HK-2 (cell line): ENCODE results near the gene NABP2.
"Not testable (repeated sequence)": the region's sequence is repeated elsewhere in the genome, so short reads cannot be mapped to it uniquely, and the experiment has no call there.

ENCODE experiments used
- DNase-seq: peaks from one replicate; pipeline ENCODE4 v3.0.0-alpha.2; 2018; ENCODE audit not compliant: unreplicated experiment

The NABP2 gene

GRCh38 chr12:56224102-56224701, at the start of gene NABP2:
Gene NABP2 (plus strand): TSS chr12:56224342. CDS start chr12:56224857, 515 bp downstream.
- peak; percentile 99 for DNase-seq

- no peak for DNase-seq
These were observed 45.8 kb upstream of the NABP2 start for GRCh38 chr12:56178347-56178746.

- DNase-seq, result no peak
These were observed 37.2 kb upstream of the NABP2 start for GRCh38 chr12:56186957-56187356.

GRCh38 chr12:56188131-56188777, 35.9 kb upstream of the NABP2 start:
- no peak for DNase-seq

- DNase-seq, result peak; percentile 17
These were observed 35.4 kb upstream of the NABP2 start for GRCh38 chr12:56188778-56189098.

- DNase-seq, result peak; percentile 90
These were observed 34.8 kb upstream of the NABP2 start, which contains the start of gene SMARCC2 for GRCh38 chr12:56189099-56189917. Gene SMARCC2 (minus strand): TSS chr12:56189483. CDS start chr12:56189461, 22 bp downstream.

GRCh38 chr12:56189918-56190694, 34.0 kb upstream of the NABP2 start:
- DNase-seq, result peak; percentile 99

- DNase-seq, result no peak
These were observed 33.4 kb upstream of the NABP2 start for GRCh38 chr12:56190695-56191155.

GRCh38 chr12:56192582-56192981, 31.6 kb upstream of the NABP2 start:
- no peak for DNase-seq

- DNase-seq, result peak; percentile 53
These were observed 31.0 kb upstream of the NABP2 start for GRCh38 chr12:56193025-56193578.

GRCh38 chr12:56196818-56197550, 27.2 kb upstream of the NABP2 start:
- not testable (repeated sequence) for DNase-seq

- DNase-seq, result no peak
These were observed 26.1 kb upstream of the NABP2 start for GRCh38 chr12:56197921-56198635.

- no peak for DNase-seq
These were observed 25.3 kb upstream of the NABP2 start for GRCh38 chr12:56198836-56199235.

- DNase-seq, result no peak
These were observed 21.8 kb upstream of the NABP2 start for GRCh38 chr12:56202366-56202765.

- DNase-seq, result no peak
These were observed 21.3 kb upstream of the NABP2 start for GRCh38 chr12:56202838-56203237.

- DNase-seq, result no peak
These were observed 19.9 kb upstream of the NABP2 start for GRCh38 chr12:56204275-56204674.

GRCh38 chr12:56205445-56205844, 18.7 kb upstream of the NABP2 start:
- no peak for DNase-seq

- peak; percentile 24 for DNase-seq
These were observed 17.5 kb upstream of the NABP2 start for GRCh38 chr12:56206452-56207166.

GRCh38 chr12:56208006-56208405, 16.1 kb upstream of the NABP2 start:
- DNase-seq, result no peak

GRCh38 chr12:56212361-56212760, 11.8 kb upstream of the NABP2 start:
- DNase-seq, result no peak
